Kasumi-1 (cell line): ENCODE results near the gene CMTM8.

Source experiments
- DNase-seq, 2 experiments: peaks; one replicate each; lab custom pipeline; 2025; lab: John Stamatoyannopoulos, UW

Gene CMTM8

DNA sequence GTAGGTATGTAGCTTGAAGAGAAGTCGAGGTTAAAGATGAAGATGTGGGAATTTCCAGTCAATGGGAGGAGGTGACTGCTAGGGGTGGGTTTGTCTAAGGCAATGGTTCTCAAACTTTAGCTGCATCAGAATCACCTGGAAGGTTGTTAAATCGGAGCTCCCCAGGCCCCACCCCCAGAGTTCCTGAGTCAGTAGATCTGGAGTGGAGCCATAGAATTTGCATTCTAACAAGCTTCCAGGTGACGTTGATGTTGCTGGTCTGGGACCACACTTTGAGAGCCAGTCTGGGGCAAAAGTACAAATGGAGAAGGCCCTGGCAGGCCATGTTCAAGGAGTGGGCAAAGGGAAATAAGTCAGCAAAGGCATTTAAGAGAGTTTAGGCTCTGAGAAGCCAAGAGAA is 69.1 kb downstream of the CMTM8 start:
- DNase-seq = no peak

DNA sequence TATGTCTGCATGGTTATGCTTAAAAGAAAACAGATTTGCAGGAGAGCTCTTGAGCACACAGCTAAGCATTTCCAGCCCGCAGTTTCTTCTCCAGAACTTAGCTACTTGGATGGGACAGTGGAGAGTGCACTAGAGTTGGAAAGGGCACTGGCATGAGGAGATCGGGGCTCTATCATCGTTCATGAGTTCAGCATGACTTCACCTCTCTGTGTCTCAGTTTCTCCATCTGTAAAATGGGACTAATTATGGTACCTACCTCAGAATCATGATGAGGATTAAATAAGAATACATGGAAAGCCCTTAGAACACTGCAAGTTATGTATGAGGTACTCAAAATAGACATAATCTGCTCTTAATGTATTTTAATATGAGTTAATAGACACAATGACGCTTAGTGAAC is 69.9 kb downstream of the CMTM8 start:
- DNase-seq = no peak

DNA sequence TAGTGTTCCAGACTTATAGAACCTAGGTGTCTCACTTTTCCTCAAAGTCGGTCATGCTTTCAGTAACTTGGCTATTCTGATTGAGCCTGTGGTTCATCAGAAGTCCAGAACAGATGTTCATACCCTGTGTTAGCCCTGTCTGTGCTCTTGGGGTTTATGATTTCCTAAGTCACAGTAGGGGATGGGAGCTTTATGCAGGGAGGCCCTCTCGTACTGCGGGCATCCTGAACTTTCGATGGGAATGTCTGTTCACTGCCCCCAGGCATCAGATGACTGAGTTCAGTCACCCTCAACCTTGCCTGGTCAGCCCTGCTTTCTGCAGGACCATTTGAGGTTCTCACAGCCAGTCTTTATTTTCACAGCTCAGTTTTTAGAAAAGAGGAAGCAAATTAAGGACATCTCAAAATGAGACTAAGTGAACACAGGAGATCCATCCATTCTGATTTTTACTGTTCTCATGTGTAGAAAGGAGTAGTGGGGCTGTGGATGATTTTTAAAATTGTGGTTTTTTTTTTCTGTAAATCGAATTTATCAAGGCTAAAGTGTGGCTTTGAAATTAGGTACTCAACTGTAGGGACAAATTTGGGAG is 71.3 kb downstream of the CMTM8 start:
- DNase-seq = peak in 1 of 2 experiments; percentile 9

DNA sequence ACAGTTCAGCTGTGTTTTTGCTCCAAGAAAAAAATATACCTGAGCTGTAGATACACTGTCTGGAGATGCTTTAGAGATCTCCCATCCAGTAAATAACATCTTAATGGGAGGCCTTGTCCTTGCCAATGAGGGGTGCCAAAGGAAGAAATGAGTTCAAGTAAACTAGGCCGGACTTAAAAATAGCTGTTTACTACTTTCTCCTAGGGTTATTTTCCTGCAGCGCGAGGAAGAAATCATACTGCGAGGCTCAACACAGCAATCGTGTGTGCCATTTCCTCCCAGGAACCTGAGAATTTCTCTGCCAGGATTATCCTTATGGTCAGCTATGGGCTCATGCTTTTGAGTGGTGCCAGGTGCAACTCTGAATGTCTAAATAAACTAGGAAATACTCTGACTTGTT is 71.9 kb downstream of the CMTM8 start:
- no peak for DNase-seq

DNA sequence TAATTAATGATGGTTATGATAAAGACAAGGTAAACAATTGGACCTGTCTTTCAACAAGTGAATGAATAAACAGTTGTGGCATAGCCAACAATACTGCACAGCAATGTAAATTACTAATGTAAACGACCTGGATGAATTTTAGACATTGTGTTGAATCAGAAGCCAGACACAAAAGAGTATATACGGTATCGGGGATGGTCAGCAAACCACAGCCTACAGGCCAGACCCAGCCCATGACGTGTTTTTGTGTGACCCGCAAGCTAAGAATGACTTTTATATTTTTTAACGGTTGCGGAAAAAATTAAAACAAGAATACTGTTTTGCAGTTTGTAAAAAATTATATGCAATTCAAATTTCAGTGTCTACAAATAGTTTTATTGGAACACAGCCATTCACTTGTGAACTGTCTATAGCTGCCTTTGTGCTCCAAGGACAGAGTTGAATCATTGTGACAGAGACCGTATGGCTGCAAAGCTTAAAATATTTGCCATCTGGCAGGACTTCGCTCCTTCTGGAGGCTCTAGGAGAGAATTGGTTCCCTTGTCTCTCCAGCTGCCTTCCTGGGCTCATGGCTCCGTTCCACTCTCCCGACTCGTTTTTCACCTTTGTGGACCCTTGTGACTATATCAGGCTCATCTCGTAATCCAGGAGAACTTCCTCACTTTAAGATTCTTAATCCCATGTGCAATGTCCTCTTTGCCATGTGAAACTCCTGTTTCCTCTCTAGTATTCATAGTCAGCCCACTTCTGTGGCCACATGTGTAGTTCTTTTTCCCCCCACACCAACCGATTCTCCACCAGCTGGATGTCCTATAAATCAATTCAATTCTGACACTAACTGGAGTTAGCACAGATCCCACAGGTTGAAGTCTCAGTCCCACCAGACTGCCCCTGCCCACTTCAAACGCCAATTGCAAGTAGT is 72.7 kb downstream of the CMTM8 start:
- DNase-seq = no peak

DNA sequence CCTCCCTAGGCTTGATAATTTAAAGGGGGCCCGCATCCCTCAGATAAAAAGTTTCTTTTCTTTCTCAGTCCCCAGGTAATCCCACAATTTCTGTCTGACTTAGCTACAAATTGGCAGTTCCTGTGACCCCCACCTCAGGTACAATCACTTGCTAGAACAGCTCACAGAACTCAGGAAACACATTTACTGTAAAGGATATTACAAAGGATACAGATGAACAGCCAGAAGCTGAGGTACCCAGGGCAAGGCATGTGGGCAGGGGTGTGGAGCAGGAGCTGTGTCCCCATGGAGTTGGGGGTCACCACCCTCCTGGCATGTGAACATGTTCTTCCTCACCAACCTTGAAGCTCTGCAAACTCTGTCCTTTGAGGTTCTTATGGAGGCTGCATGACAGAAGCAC is 73.8 kb downstream of the CMTM8 start:
- DNase-seq = no peak

DNA sequence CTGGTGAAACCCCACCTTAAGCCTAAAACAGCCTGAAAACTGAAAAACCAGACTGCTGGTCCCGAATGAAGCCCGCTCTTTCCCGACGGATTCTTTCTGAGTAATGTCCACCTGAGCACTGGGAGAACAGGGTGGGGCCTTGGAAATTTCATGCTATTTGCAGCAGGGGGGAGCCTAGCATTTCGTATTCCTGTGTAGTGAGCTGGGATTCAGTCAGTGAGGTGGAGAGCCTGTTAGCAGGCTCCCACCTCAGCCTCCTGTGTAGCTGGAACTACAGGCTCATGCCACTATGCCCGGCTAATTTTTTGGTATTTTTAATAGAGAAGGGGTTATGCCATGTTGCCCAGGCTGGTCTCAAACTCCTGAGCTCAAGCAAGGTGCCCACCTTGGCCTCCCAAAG is 74.7 kb downstream of the CMTM8 start:
- no peak for DNase-seq

DNA sequence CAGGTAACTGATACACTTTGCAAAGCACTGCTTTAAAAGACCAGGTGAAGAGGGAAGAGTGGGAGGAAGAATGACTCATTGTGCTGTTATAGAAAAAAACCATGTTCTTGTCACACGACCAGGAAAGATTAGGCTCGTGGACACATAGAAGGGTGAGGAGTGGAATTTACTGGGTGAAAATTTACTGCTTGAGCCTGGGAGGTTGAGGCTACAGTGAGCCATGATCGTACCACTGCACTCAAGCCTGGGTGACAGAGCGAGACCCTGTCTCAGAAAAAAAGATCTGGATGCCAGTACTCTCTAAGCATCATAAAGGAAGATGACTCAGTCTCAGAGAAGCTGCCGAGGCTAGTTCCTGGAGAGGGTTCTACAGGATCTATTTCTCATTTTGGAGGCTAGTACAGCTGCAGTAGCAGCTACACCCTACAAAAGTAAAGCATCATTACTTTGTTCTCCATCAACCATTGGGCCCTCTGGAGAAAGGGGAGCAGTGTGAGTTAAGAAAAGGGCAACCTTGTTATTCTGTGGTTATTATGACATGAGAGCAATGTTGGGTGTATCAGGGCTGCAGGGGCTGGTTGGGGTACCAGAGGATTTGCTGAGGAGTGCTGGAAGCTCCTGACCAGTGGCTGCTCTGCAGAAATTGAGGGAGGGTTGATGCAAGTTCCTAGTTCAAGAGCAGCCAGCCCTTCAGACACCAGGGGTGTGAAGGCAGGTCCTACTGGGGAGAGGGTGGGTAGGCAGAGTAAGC is 75.4 kb downstream of the CMTM8 start:
- DNase-seq = peak; percentile 18 to 32

DNA sequence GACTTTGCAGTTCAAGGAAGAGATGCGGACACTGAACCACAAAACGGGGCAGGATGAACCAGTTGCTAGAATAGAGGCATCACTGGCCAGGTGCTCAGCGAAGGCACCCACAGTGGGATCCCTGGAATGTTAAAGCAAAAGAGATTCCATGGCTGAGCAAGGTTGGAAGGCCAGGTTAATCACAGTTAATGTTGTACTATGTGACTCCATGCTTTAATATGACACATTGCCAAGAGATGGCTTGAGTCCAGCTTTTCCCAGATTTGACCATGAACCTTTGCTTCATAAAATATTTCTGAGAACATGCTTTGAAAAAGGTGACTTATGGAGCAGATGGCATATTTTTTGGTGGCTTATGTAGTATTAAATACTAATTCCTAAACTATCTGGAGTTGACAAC is 77.0 kb downstream of the CMTM8 start:
- DNase-seq = no peak

DNA sequence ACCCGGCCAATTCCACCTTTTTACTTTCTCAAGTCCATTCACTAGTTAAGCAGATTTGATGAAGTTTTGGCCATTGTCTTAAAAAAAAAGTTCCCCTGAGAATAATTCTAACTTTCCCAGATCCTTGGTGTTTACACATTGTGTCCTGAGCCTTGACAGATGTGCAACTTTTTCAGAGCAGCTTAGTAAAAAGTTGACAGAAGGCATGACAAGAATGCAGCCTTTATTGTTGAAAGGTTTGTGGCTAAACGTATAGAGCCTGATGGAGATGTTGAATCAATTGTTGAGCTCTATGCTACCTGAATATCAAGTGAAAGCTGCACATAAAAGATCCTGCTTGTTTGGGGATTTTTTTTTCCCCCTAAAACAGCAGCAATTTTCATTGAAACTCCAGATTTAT is 77.8 kb downstream of the CMTM8 start:
- DNase-seq = no peak

DNA sequence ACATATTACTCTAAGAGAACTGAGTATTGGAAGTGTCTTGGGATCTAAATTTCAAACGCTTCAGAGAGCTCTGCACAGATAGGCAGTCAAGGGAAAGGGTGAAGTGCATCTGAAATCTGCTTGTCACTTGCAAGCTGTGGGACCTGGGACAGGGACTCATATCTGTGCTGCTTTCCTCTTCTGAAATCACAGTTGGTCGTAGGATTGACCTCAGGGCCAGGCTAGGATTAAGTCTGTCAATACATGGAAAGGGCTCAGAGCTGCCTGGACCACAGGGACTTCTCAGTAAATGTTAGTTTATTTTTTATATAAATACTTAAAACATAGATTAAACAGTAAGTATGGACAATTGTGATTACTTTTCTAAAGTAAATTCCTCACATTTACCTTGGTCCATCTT is 78.5 kb downstream of the CMTM8 start:
- DNase-seq = no peak

DNA sequence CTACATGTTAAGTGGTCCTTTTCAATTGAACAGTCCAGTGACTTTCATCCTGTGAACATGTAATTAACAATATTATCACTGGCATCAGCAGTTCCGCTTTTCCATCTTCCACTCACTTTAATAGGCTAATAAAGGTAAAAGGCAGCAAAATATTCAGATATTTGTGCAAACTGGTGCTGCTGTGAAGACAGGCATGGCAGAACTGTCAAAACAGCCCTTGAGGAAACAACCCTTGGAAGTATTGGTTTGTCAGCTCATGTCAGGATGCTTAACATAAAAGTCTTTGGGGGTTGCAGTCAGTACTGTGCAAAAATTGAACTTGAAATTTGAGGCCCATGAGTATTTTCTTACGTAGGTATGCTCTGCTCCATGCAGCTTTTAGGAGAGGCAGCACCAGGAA is 81.1 kb downstream of the CMTM8 start:
- no peak for DNase-seq

DNA sequence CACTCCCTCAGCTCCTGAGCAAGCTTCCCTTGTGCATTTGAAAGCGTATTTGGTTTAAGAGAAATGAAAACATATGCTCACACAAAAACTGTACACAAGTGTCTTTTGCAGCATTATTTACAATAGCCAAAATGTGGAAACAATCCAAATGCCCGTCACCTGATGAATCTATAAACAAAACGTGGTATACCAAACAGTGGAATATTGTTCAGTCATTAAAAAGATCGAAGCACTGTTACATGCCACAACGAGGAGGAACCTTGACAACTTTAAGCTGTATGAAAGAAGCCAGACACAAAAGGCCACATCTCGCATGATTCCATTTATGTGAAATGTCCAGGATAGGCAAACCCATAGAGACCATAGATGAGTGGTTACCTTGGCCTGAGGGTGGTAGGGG is 81.6 kb downstream of the CMTM8 start:
- no peak for DNase-seq

DNA sequence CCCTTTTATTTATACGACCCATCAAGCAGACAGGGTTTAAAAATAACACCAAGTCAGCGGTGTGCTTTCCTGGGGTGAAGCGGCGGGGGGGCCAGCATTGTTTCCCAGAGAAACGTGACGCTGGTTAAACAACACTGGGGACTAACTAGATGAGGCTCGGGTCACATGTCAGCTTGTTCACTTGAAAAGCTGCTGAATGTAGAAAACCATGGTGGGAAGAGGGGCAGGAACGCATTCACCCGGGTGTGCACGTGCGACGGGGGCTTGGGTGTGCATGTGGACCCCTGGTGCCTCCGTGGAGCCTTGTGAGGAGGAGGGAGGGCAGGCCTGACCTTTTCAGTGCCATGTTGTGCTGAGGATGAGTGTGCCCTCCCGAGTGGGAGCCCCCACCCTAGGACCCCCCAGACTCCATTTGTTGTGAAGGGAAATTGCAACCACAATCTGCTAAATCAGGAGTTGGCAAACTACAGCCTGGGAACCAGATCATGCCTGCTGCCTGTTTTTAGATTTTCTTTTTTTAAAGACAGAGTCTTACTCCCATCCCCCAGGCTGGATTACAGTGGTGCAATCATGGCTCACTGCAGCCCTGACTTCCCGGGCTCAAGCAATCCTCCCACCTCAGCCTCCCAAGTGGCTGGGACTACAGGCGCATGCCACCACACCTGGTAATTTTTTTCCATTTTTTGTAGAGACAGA is 82.8 kb downstream of the CMTM8 start:
- DNase-seq = no peak

DNA sequence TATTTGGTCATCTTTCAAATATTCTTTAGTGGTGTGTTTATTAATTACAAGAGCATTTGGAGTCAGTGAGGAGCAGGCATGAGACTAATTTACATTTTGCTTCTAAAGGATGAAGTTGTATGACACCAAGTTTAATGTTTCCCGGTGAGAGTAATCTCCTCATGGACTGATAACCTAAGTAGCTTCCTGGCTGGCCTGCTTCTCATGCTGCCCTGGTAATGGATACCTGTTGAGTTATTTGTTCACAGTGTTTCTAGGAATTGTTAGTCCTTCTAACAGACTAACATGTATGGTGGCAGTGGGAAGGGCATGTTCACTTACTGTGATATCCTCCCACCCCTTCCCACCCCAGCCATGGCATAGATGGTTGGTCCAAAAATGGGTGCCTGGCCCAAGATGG is 83.8 kb downstream of the CMTM8 start:
- DNase-seq = no peak

DNA sequence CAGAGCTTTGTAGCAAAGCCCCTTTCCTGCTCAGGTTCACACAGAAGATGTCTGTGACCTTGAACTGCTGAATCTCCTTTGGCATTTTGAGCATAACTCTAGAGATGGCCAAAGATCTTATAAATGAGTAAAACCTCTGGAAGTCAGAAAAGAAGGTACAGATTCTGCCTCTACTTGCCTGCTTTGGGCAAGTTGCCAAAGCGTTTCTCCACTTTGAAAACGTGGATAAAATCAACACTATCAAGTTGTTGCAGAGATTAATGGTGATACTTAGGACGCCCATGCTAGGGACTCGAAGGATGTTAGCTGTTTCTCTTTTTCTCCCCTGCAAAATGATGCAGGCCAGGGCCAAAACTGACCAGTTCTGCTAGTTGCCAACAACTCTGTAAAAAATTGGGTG is 85.1 kb downstream of the CMTM8 start:
- DNase-seq = no peak

DNA sequence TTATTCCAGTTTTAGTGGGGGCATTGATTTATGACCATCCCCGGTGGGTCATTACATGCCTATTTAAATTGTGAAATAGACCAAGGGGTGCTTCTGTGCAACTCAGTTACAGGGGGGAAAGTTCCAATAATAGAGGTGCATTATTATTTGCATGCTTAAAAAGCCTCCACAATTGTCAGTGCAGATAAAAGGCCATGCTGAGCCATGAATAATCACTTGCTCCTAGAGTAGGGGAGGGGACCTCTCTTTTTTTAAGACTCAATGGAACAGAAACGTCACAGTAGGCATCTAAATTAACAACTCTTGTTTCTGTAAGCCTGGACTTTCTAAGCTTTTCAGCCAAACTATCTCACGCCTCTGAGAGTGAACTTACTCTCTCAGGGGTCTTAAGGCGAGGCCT is 86.7 kb downstream of the CMTM8 start:
- no peak for DNase-seq

DNA sequence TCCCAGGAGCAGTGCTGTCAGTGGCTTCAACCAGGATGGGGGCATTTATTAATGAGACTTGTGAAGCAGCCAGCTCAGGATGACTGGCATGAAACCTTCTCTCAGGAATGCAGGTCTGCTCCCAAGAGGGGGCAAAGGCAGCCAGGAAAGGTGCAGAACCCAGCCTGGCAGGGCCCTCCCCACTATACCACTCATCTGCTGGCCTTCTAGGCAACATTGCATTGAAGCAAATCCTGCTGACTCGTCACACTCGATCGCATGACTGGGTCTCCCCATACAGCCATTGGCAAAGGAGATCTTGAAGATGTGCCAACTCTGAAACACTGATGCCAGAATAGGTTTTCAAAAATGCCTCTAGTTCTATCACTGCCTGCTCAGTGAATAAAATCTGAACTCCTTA is 87.4 kb downstream of the CMTM8 start:
- DNase-seq = no peak

DNA sequence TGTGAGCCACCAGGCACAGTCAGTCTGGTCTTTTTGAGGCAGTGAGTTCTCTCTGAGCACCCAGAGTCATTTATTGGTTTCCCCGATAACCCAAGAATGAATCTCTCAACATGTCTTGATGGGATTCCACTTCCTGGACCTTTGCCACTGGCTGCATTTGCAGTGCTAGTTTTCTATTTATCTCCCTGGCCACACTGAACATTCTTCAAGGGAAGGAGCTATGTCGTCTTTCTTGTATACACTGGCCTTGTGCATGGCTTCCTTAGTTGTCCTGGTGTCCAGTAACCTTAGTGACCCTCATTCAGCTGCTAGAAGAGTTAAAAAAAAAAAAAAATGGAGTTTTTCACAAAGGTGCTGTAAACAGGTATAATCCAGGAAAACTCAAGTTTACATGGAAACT is 88.3 kb downstream of the CMTM8 start:
- DNase-seq = no peak

DNA sequence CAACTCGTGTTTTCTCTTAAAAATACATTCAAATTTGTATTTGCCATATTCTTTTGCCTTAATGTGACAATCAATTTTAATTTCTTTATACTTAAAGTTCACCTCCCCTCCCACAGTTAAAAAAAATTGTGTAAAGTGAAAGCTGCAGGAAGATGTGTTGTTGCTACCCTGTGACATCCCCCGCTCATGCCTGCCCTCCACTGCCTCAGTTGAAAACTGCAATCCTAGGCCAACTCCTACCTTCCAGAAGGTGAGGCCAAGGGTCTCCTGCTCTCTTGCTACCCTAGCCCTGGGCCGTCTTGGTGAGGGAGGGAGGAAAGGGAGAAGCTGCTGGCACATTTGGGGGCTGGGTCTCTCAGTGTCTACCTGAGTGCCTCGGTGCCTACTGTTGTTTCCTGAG is 96.2 kb downstream of the CMTM8 start:
- no peak for DNase-seq

DNA sequence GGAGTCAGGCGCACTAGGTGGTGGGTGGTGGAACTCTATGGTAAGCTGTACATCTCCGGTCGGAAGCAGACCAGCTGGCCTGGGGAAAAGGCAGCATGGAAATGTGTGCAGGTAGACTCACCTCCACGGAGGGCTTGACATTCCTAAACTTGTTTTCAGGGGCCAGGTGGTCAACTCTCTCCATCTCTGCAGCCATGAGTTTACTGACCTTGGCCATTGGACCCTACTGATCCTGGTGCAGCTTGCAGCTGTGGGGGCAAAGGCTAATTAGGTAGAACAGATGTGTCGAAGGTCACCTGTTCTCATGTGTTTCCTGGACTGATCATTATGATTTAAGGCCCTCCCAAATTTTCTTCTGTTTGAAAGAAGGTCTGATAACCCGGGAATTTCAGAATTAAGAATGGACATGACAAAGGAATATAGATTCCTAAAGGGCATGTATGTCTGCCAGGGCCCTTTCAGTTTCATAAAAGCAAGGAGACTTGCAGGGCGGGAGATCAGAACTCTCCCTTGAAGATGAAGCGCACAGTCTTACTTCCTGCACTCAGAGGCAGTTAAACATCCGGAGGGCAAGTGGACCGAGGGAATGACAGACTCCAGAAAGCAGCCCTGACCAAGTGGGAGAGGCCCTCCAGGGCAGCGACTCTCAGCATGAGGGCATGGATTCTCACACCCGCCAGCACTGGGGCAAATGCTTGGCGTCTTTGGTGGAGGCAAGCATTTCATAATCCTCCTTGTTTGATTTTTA is 97.1 kb downstream of the CMTM8 start:
- DNase-seq = no peak

DNA sequence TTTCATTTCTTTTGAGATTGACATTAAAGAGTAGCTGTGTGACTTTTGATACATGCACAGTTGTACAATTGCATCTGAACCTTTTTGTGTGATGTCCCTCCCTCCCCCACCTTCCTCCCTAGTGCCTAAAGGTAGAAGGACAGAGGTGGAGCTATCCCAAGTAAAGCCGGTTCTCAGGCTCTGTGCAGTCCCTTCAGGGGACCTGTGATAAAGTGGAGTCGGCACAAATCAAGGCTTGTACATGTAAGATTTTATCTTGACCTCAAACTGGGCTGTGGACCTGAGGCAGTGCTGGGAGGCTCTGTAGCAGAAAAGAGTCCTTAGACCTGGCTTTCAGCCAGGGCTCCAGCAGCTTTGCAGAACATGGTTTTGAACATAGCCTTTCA is 97.6 kb downstream of the CMTM8 start:
- no peak for DNase-seq
